Activated T-helper 1 cell treated with Interleukin-2 at 50 U/mL for 16 hours (primary cell): ENCODE results near the gene NEK1.
"Not testable (repeated sequence)": the region's sequence is repeated elsewhere in the genome, so short reads cannot be mapped to it uniquely, and the experiment has no call there.

Source experiments
- DNase-seq: peaks from one replicate; pipeline ENCODE4 v3.0.0-alpha.2; 2020; ENCODE audit warnings: low read depth

Gene NEK1

DNA sequence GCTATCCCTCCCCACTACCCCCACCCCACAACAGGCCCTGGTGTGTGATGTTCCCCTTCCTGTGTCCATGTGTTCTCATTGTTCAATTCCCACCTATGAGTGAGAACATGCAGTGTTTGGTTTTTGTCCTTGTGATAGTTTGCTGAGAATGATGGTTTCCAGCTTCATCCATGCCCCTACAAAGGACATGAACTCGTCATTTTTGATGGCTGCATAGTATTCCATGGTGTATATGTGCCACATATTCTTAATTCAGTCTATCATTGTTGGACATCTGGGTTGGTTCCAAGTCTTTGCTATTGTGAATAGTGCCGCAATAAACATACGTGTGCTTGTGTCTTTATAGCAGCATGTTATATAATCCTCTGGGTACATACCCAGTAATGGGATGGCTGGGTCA is 118.1 kb downstream of the NEK1 start:
- DNase-seq = not testable (repeated sequence)

DNA sequence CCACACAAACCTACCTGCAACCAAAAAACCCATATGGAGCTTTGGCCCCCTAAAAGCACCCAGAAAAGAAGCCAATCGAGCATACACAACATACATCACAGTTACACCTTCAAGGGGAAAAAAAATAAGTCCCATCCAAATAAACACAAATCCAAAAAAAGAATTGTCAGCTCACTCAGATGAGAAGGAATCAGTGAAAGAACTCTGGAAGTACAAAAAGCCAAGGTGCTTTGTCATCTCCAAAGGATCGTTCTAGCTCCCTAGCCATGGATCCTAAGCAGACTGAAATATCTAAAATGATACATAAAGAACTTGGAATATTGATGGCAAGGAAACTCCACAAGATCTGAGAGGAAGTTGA is 119.2 kb downstream of the NEK1 start:
- no peak for DNase-seq

GRCh38 chr4:169492436-169493163 is 119.8 kb downstream of the NEK1 start:
- DNase-seq = no peak

DNA sequence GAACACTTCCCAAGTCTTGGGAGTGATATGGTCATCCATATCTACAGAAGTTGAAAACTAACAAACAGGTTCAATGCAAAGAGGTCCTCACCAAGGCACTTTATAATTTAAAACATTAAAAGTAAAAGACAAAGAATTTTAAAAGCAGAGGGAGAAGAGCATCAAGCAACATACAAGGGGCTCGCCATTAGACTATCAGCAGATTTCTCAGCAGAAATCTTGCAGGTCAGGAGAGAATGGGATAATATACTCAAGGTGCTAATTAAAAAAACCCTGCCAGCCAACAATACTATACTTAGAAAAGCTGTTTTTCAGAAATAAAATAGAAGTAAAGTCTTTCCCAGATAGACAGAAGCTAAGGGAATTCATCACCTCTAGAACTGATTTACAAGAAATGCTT is 121.2 kb downstream of the NEK1 start:
- no peak for DNase-seq

GRCh38 chr4:169489306-169489705 is 123.1 kb downstream of the NEK1 start:
- no peak for DNase-seq

- DNase-seq = no peak
Observed at GRCh38 chr4:169485791-169486742, 126.3 kb downstream of the NEK1 start.

DNA sequence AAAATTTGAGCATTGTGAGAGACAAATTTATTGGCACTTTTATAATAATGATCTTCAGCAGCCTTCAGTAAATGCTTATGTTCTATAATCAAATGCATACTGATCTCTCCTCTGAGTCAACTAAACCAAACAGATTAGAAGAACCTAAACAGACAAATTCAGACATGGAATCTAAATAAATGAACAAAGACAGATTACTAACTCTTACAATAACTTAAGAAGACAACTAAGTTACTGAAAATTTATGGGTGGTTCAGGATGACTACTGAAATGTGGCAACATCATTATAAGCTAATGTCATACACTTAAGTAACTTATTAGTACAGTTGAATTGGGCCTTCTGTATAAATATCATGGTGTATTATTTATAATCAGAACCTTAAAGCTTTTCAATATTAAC is 127.3 kb downstream of the NEK1 start:
- no peak for DNase-seq

DNA sequence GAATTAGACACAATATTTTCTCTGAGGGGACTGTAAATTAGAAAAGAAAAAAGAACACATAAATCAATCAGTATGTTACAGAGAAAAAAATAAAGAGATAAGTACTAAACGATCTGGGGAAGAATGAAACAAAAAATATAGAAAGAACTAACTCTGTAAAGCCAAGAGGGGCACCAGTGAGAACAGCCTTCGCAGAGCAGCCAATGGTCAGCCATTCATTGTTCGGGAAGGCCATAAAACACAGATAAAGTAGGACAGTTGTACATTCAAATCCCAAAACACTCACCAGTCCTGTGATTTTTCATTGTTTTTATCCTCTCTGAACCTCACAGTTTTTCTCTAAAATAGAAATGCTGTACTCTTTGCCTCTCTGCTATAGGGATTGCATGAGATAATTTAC is 127.9 kb downstream of the NEK1 start:
- DNase-seq = no peak

DNA sequence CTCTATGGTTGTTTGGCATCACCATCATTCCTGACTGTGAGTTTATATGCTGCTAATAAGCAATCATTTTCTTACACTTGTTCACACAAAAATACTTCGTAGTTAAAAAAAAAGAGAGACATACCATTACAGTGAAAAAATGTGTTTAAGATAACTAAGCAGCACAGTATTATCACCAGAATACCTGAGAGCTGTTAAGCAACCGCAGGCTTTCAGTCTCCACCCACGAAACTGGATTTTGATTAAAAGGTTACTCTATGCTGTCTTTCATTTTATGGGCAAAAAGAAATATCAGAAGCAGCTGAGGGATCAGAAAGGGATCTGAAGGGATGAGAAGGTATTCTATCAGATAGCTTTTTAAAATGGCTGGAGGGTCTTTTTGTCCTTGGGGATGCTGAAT is 148.3 kb downstream of the NEK1 start:
- DNase-seq = no peak

DNA sequence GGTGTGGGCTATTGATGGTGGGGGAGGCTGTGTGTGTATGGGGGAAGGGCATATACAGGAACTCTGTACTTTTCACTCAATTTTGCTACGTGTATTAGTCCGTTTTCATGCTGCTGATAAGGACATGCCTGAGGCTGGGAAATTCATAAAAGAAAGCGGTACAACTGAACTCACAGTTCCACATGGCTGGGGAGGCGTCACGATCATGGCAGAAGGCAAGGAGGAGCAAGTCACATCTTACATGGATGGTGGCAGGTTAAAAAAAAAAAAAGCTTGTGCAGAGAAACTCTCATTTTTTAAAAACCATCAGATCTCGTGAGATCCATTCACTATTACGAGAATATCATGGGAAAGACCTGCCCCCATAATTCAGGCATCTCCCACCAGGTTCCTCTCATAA is 152.3 kb downstream of the NEK1 start:
- no peak for DNase-seq

DNA sequence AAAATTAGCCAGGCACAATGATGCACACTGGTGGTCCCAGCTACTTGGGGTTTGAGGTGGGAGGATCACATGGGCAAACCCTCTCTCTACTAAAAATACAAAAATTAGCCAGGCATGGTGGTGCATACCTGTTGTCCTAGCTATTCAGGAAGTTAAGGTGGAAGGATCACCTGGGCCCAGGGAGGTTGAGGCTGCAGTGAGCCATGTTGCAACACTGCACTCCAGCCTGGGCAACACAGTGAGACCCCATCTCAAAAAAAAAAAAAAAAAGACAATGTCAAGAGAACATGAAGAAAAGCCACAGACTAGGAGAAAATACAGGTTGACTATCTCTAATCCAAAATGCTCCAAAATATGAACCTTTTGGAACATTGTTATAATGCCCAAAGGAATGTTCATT is 153.8 kb downstream of the NEK1 start:
- no peak for DNase-seq

DNA sequence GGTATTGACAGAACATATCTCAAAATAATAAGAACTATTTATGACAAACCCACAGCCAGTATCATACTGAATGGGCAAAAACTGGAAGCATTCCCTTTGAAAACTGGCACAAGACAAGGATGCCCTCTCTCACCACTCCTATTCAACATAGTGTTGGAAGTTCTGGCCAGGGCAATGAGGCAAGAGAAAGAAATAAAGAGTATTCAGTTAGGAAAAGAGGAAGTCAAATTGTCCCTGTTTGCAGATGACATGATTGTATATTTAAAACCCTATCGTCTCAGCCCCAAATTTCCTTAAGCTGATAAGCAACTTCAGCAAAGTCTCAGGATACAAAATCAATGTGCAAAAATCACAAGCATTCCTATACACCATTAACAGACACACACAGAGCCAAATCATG is 159.7 kb downstream of the NEK1 start:
- DNase-seq = not testable (repeated sequence)

GRCh38 chr4:169448935-169449334 is 163.4 kb downstream of the NEK1 start:
- not testable (repeated sequence) for DNase-seq

- no peak for DNase-seq
Observed at GRCh38 chr4:169446824-169447223, 165.6 kb downstream of the NEK1 start.

GRCh38 chr4:169443748-169444147 is 168.6 kb downstream of the NEK1 start:
- DNase-seq = no peak

DNA sequence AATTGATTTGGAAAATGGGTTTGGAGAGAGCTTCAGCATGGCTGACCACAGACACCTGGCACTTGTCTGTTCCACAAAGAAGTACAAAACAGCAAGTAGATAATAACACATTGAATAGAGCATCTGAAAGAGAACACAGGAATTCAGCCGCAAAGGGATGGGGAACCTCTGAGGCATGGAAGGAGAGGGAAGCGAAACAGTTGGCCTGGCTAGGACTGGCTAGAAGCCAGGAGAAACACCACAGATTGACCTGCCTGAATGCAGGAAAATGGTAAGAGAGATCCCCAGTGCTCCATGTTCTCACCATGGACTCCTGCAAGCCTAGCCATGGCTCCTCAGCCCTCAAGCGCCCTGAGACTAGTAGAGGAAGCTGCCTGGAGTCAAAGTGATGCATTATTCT is 171.9 kb downstream of the NEK1 start:
- no peak for DNase-seq

DNA sequence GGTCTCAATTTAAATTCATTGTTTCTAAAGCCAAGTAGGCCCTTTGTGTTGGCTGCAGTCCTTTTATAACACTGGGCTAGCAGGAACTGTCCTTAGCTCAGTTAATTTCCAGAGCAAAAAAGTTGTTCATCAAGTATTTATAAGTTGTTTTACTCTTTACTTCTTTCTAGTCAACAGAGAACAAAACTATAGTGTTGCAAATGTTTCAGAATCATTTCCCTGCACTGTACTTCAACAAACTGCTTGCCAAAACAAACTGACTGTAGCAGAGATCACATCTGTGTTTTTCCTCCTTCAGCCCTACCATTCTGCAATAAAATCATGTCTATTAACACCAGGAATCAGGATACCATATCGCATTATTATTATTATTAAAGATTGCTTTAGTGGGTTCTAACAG is 173.1 kb downstream of the NEK1 start:
- no peak for DNase-seq

GRCh38 chr4:169438057-169438480 is 174.3 kb downstream of the NEK1 start:
- no peak for DNase-seq

DNA sequence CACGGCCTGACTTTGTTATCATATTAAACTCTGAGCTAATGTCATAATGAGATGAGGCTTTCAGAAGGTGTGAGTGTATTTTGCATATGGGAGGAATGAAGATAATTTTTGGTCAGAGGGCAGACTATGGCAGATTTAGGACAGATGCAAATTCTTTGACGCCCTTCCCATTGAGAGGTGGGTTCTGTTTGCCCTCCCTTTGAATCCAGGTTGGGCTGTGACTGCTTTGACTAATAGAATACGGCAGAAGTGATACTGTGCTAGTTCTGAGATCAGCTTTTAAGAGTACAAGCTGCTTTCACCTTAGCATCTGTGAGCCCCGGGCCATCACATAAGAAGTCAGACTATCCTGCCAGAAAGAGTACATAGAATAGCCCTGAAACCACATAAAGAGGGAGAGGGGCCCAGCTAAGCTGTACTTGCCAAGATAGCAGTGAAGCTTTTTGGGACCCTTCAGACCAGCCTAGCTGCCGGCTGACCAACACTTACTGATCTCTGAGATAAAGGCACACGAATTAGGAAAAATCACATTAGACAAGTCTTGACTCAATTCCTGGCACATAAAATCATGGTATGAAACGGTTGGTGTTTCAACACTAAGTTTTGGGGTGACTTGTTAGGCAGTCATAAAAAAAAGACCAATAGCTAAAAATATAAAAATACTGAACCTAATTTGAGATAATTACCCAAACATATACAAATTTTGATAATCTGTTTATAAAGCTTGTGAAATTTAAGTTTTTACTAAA is 174.9 kb downstream of the NEK1 start:
- no peak for DNase-seq

DNA sequence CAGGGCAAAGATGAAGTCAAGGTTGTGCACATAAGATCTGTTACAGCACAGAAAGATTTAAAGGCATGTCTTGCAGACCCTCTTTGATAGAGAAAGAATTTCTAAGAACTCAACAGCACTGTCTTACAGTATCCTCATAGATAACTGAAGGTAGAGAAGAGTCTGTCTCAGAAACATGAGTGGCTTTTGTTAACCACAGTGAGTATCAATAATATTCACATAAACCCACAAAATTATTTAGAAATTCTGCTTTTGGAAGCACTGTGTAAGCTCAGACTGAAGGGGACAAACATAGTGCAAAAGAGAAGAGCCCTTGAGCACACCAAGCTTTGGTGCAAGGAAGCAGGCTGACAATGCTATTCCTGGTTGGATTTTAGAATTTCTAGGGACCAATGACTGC is 175.6 kb downstream of the NEK1 start:
- no peak for DNase-seq

GRCh38 chr4:169428376-169428775 is 184.0 kb downstream of the NEK1 start:
- no peak for DNase-seq

DNA sequence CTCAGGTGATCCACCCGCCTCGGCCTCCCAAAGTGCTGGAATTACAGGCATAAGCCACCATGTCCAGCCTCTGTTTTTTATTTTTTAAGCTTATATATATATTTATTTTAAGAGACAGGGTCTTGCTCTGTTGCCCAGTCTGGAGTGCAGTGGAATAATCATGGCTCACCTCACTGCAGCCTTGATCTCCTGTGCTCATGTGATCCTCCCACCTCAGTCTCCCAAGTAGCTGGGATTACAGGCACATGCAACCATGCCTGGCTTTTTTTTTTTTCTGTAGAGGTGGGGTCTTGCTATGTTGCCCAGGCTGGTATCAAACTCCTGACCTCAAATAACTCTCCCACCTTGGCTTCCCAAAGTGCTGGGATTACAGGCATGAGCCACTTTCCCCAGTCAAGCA is 184.7 kb downstream of the NEK1 start:
- not testable (repeated sequence) for DNase-seq

- no peak for DNase-seq
Observed at GRCh38 chr4:169420291-169420690, 192.1 kb downstream of the NEK1 start.
